GM08714 (cell line): Measurements from ENCODE around the gene FAM9B.
"Not testable (repeated sequence)": the region's sequence is repeated elsewhere in the genome, so short reads cannot be mapped to it uniquely, and the experiment has no call there.

Experiments used
- H3K4me3 ChIP-seq: fragments of 200-500 bp; sonication (Bioruptor generic); 2 replicates; pipeline ENCODE4 v1.5.1; 2014; ENCODE audit warnings: mild to moderate bottlenecking, low read length, inconsistent platforms
- ZNF274 ChIP-seq: IDR thresholded peaks from 2 replicates; pipeline ENCODE4 v1.6.1; 2012; ENCODE audit warnings: mild to moderate bottlenecking, low read depth, low read length

FAM9B gene

GRCh38 chrX:9023293-9023692, 10.6 kb downstream of the FAM9B start:
- no peak overlapping the region for H3K4me3 ChIP-seq
- no peak for TF ChIP-seq ZNF274

- no peak overlapping the region for H3K4me3 ChIP-seq
- TF ChIP-seq ZNF274: no peak
Measured at GRCh38 chrX:9019151-9019550, 14.8 kb downstream of the FAM9B start.

DNA sequence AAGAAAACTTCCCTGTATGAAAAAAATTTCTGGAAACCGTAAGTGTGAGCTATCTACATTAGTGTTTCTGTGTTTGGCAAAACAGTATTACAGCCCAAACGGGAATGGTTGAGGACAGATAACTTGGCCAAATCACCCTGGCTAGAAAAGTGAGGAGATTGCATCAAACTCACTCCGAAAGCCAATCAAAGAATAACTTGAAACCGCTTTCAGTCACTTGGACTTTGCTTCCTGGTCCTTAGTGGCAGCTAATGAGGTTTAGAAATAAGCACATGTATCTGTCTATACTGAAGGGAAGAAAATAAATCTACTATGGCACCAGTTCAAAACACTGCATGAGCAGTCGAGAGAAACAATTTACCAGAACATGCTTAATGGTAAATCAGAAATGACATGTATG, 15.6 kb downstream of the FAM9B start:
- H3K4me3 ChIP-seq: not testable (repeated sequence)

DNA sequence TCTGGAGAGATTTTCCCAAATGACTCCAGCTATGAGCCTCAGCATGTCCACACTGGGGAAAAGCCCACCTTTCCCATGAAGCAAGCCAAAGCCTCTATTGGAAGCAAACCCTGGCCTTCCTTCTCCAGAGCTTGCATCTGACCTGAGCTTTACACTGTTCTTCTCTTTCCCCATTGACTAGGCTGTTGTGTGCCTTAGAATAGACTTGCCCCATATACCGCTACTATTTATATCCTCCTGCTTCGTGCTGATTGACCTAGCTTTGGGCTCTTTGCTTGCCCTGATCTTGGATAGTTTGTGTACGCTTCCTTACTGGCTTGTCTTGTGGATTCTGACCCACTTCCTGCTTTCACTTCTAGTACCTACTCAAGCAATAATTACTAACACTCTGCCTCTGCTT, 30.9 kb downstream of the FAM9B start:
- no peak for TF ChIP-seq ZNF274
- no peak overlapping the region for H3K4me3 ChIP-seq

DNA sequence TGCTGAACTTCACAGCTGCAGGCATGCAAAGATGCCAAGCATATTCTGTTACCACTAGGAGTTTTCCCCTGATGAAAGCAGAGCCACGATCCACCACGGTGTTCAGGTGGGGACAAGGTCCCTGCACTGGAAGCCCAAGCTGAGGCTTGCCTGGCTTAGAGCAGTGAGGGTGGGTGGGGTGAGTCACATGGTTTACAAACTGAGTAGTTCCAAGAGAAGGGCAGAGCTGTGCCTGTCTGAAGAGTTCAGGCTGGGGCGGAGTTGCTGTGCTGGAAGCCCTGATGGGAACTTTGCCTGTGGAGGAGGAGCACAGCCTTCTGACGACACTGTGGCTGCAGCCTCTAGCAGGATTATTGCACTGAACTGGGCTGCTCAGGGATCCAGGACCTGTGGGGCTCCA, 45.5 kb downstream of the FAM9B start:
- no peak overlapping the region for H3K4me3 ChIP-seq
- no peak for TF ChIP-seq ZNF274

DNA sequence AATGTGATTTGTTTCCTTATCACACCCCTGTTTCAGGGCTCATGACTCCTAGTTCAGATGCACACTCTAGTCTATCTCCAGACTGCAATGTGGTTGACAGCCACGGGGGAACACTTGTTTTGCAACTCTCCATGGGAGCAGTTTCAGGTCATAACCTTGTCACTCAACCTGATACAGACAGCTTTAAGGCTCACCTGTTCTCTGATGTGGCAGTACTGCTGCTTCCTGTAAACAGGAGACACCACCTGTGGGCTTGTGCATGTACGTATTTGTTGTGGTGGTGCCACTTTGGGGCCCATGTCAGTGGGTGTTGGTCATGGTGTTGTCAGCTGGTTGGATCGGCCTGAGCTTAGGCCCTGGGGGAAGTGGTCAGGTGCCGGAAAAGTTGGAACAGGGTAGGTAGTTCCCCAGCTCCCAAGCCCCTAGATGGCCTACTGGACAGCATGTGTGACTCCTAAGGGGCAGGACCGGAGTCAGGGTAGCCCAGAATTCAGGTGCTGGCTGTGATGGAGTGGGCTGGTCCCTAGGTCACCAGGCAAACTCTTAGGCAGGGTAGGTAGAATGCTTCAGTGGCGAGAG, 46.2 kb downstream of the FAM9B start:
- no peak for TF ChIP-seq ZNF274
- H3K4me3 ChIP-seq: no peak overlapping the region

DNA sequence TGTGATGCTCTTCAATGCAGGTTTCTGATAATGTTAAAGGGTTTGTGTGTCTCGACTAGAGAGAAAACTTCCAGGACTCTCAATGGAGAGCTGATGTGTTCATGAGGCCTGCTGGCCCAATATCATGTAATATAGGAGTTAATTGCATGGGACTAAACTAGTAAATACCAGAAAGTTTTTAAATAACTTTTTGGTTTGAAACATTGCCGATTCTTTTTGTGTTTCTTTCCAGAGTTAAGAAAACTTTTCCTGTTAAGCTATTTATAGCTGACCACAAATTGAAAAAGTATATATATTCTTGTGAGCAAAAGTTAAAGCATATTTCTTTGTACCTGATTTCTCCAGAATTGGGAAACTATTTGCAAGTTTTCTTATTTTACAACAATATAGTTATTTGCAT, 49.7 kb downstream of the FAM9B start:
- TF ChIP-seq ZNF274: no peak
- no peak overlapping the region for H3K4me3 ChIP-seq

DNA sequence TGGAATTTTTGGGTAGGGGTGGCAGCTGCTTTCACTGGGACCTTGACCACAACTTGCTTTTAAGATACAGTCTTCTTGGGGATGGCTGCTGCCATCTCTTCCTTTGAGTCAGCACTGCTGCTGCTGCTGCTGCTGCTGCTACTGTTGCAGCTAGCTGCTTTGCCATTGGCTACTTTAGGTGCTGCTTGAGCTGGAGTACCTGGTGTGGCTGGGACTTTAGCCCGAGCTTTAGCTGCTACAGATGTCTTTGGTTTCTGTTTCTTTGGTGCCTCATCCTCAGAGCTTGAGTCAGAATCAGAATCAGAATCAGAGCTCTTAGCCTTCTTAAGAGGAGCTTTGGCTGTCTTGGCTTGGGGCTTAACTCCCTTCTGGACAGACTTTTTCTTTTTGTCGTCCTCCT, 52.2 kb downstream of the FAM9B start:
- no peak for TF ChIP-seq ZNF274
- no peak overlapping the region for H3K4me3 ChIP-seq

DNA sequence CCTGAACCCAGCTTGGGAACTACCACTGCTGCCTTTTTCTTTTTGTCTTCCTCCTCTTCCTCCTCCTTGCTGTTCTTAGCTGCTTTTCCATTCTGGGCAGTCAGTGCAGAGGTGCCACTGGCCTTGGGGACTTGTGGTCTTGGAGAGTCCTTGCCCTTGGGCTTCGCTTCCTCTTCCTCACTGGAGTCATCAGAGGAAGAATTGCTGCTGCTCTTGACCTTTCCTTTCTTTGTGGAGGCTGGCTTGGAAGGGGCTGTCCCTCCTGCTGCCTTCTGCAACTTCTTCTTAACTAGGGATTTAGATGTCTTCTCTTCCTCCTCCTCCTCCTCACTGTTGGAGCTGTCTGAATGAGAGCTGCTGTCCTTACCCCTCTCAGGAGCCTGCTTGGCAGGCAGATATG, 53.2 kb downstream of the FAM9B start:
- H3K4me3 ChIP-seq: no peak overlapping the region
- no peak for TF ChIP-seq ZNF274
